Lower lobe of right lung (tissue), 2 donors: Measurements from ENCODE around the gene UBALD1. TPM values are rescaled to one million over a fixed set of nuclear protein-coding genes. Genes with fewer than 3 reads are reported as not detected.

Source experiments
- ATAC-seq, 2 donors: fragments of 200-7000 bp; cut with Tn5 transposase; one replicate each; pipeline ENCODE4 v1.9.1; 2020 to 2022; ENCODE audit warnings: mild to moderate bottlenecking in 2 of 2, moderate library complexity in 2 of 2
- DNase-seq: peaks from one replicate; pipeline ENCODE4 v3.0.0-alpha.2; 2020
- H3K27ac ChIP-seq: fragments of 200-600 bp; one replicate; pipeline ENCODE4 v1.8.0; 2022
- H3K27me3 ChIP-seq: fragments of 200-600 bp; one replicate; pipeline ENCODE4 v1.8.0; 2022; ENCODE audit warnings: low read depth
- H3K36me3 ChIP-seq: fragments of 200-600 bp; one replicate; pipeline ENCODE4 v1.8.0; 2022; ENCODE audit warnings: mild to moderate bottlenecking
- H3K4me1 ChIP-seq: fragments of 200-600 bp; one replicate; pipeline ENCODE4 v1.8.0; 2022
- H3K4me3 ChIP-seq: fragments of 200-600 bp; one replicate; pipeline ENCODE4 v1.8.0; 2022; ENCODE audit warnings: mild to moderate bottlenecking
- H3K9me3 ChIP-seq: fragments of 200-600 bp; one replicate; pipeline ENCODE4 v1.8.0; 2022
- intact Hi-C: fragments of 100-400 bp; cut with DNase I; formaldehyde crosslinking; loops from one replicate; pipeline ENCODE4 v1.11.0; 2022
- total RNA-seq: library from RNA; stranded (reverse); fragmentation: NEBNext Ultra II Directional; extraction: Animal tissue kit (Norgen Biotek cat#: 25700); gene quantifications from one replicate; pipeline ENCODE4 v1.2.1, GENCODE V29; 2021
- TF ChIP-seq, protein P1 (sequence below): fragments of 200-600 bp; IDR thresholded peaks from one replicate; pipeline ENCODE4 v1.8.0; 2022; ENCODE audit warnings: antibody characterized with exemption, mild to moderate bottlenecking
- donor health status: DM: no; HTN: yes; CAD: no; lungs with severe emphysema.

The UBALD1 gene
- total RNA-seq, 1 donor from 2014 or later = 30.2 TPM

DNA sequence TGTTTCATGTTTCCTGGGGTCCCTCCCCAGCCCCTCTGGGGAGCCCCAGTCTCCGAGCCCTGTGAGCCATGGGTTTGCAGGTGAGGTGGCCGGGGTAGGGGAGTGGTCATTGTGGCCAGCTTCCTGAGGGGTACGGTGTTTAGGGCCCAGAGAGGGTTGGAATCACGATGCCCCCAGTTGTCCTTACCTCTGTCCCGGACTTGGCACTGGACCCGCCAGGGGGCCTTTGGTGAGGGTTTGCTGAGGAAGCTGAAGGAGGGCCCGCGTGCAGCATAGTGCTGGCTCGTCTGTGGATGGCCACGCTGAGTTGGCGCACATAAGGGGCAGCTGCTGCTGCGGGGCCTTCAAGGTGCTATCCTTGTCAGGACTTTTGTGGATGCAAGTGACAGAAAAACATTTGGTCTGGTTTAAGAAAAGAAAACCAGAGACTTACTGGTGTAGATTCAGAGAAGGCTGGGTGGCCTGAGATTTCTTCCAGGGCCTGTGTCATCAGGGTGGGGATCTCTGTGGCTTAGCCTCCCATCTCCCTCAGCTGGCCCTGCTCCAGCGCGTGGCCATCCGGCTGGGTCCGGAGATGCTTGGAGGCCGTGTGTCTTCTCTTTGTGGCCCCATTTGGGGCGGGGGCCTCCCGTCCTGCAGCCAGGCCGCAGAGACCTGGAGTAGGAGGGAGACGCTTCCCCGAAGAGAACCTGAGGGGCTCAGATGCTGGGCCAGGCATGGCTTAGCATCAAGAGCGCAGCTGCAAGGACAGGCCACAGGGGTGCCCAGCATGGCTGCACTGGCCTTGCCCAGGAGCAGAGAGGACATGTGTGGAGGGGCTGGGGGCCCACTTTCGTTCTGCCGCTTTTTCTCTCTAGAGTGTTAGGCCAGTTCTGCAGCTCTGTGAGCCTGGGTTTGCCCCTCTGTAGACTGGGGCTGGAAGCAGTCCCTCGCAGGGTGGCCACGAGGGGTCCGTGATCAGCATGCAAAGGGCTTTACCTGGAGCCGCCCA, 45.0 kb upstream of the UBALD1 start:
- intact Hi-C loops = no loop called here
- ATAC-seq = no peak
- peak overlapping the region; percentile 60 for H3K27ac ChIP-seq
- DNase-seq = no peak
- H3K4me3 ChIP-seq = no peak overlapping the region
- peaks cover 72% of the 10 kb centered on the region for H3K36me3 ChIP-seq
- peaks cover 65% of the 10 kb centered on the region for H3K4me1 ChIP-seq
- TF ChIP-seq, protein P1, sequence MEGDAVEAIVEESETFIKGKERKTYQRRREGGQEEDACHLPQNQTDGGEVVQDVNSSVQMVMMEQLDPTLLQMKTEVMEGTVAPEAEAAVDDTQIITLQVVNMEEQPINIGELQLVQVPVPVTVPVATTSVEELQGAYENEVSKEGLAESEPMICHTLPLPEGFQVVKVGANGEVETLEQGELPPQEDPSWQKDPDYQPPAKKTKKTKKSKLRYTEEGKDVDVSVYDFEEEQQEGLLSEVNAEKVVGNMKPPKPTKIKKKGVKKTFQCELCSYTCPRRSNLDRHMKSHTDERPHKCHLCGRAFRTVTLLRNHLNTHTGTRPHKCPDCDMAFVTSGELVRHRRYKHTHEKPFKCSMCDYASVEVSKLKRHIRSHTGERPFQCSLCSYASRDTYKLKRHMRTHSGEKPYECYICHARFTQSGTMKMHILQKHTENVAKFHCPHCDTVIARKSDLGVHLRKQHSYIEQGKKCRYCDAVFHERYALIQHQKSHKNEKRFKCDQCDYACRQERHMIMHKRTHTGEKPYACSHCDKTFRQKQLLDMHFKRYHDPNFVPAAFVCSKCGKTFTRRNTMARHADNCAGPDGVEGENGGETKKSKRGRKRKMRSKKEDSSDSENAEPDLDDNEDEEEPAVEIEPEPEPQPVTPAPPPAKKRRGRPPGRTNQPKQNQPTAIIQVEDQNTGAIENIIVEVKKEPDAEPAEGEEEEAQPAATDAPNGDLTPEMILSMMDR = no peak
- no peaks in the 10 kb centered on the region for H3K27me3 ChIP-seq
- no peaks in the 10 kb centered on the region for H3K9me3 ChIP-seq

DNA sequence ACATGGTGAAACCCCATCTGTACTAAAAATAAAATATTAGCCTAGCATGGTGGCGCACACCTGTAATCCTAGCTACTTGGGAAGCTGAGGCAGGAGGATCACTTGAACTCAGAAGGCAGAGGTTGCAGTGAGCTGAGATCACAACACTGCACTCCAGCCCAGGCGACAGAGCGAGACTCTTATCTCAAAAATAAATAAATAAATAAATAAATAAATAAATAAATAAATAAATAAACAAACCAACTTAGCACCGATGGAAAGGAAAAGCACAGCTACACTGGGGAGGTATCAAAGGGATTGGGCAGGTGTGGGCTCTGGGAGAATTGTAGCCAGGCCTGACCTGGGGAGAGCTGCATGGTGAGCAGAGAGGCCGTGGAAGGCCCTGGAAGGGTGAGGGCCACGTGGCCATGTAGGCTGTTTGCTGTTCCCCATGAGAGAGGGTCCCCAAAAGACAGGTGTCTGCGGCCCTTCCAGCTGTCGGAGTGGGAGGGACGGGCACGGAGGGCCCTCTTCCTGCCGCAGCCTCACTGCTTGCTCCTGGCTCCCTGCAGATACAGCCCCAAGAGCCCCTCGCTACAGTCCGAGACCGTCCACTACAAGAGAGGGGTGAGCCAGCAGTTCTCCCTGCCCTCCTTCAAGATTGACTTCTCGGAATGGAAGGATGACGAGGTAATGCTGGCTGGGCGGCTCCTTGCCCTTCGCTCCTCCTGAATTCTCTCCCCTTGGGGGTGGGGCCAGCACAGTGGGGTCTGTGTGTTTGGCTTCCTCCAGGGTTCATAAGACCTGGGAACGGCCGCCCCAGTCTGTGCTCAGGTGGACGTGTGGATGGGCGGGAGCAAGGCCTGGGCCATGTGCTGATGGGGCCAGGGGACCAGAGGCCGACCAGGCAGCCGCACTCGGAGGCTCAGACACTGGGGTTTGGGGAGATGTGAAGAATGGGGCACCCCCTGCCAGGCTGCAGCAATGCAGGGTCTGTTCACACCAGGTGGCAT, 42.3 kb upstream of the UBALD1 start:
- DNase-seq (no peak), ATAC-seq (no peak)
- Histone ChIP-seq H3K27me3 (no peaks in the 10 kb centered on the region), H3K36me3 (peaks cover 83% of the 10 kb centered on the region), H3K4me3 (no peak overlapping the region), H3K9me3 (no peaks in the 10 kb centered on the region), H3K27ac (peak overlapping the region; percentile 13), H3K4me1 (peaks cover 57% of the 10 kb centered on the region)
- intact Hi-C loops = no loop called here
- TF ChIP-seq, protein P1 = no peak

DNA sequence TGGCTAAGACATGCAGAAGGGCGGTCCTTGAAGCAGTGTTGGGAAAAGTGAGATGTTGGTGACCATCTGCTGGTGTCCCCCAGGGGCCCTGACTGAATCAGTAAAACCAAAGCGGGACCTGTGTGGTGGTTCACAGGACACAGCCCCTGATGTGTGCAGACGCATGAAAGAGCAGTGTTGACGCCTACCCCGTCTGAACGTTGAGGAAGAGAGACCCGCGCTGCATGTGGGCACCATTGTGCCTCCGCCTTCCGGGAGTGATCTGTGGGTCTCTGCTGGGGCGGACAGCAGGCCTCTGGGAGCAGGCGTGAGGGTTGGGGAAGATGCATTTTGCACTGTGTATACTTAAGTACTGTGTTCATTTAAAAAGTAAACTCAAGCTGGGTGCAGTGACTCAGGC, 41.5 kb upstream of the UBALD1 start:
- Histone ChIP-seq H3K9me3 (no peaks in the 10 kb centered on the region), H3K36me3 (peaks cover 90% of the 10 kb centered on the region), H3K27me3 (no peaks in the 10 kb centered on the region), H3K27ac (peak overlapping the region; percentile 13), H3K4me1 (peaks cover 55% of the 10 kb centered on the region), H3K4me3 (no peak overlapping the region)
- DNase-seq (no peak), ATAC-seq (no peak)
- intact Hi-C loops = no loop called here
- TF ChIP-seq, protein P1 = no peak

DNA sequence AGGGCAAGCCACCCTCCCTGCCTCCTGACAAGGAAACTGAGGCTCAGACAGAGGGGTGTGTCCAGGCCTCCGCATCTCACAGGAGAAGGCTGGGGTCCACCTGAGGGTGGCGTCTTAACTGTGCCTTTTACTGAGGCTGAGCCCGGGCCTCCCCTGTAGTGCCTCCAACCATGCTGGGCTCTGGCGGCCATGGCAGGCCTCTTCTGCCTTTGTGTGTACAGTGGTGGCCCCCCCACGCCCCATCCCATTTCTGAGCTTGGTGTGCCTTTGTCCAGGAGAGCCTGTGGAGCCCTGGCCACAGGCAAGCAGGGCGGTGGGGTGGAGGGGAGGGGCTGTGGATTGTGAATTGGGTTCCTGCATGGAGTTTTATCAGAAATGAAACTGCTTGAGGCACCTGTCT, 41.1 kb upstream of the UBALD1 start:
- Histone ChIP-seq H3K4me3 (no peak overlapping the region), H3K27ac (peak overlapping the region; percentile 76), H3K9me3 (no peaks in the 10 kb centered on the region), H3K27me3 (no peaks in the 10 kb centered on the region), H3K4me1 (peaks cover 54% of the 10 kb centered on the region), H3K36me3 (peaks cover 94% of the 10 kb centered on the region)
- TF ChIP-seq, protein P1 = no peak
- no peak for ATAC-seq
- DNase-seq = no peak
- intact Hi-C loops = no loop called here

DNA sequence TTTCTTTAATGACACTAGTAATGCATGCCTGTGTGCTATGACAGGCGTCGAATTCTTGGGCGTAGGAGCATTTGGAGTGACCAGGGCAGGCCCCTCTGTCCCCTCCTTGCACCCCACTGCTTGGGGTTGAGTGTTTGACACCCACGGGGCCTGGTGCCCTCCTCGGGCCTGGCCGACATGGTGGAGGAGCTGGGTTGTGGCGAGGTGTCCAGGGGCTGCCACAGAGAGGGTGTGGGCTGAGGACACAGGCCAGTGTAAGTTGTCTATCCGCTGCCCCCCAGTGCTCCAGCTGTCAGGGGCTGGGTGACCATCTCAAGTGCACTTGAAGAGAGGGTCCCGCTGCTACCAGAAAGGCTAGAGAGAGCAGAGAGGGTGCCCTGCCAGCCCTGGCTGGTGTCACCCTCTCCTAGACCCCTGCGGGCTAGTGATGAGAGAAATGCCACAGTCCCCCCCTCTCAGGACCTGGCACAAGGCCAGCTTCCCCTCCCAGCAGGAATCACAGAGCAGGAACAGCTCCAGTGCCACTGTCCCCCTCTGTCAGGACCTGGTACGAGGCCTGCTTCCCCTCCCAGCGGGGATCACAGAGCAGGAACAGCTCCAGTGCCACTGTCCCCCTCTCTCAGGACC, 40.4 kb upstream of the UBALD1 start:
- peak overlapping the region; percentile 76 for H3K27ac ChIP-seq
- no peaks in the 10 kb centered on the region for H3K27me3 ChIP-seq
- peaks cover 97% of the 10 kb centered on the region for H3K36me3 ChIP-seq
- no peaks in the 10 kb centered on the region for H3K9me3 ChIP-seq
- DNase-seq (no peak), ATAC-seq (peak in 1 of 2 donors; percentile 2)
- intact Hi-C loops = no loop called here
- TF ChIP-seq, protein P1 = no peak
- peaks cover 47% of the 10 kb centered on the region for H3K4me1 ChIP-seq
- H3K4me3 ChIP-seq = no peak overlapping the region
